GM12875 (cell line): ENCODE results near the gene SCAANT1.

Experiments
- H3K4me3 ChIP-seq: one replicate; pipeline ENCODE4 v1.5.1; 2011; ENCODE audit warnings: low read depth, low read length, control low read depth
- CTCF ChIP-seq: IDR thresholded peaks from 2 replicates; pipeline ENCODE4 v1.5.1; 2011; ENCODE audit warnings: low read depth, mild to moderate bottlenecking, control low read depth, inconsistent platforms, low read length, moderate library complexity, borderline replicate concordance; ENCODE audit not compliant: insufficient read depth

SCAANT1 gene

GRCh38 chr3:63864008-63864964 lies 47.9 kb downstream of the SCAANT1 start:
- TF ChIP-seq CTCF = no peak
- peak overlapping the region; percentile 75 for H3K4me3 ChIP-seq

- H3K4me3 ChIP-seq = peak within 1 kb of the TSS; percentile 95
- no peak for TF ChIP-seq CTCF
Observed at GRCh38 chr3:63863150-63864007, 48.8 kb downstream of the SCAANT1 start, which contains the start of the genes ATXN7 and THOC7. Gene ATXN7 (plus strand): TSS chr3:63863867. CDS start chr3:63912599, 48,732 bp downstream. Gene THOC7 (minus strand): TSS chr3:63863805. CDS start chr3:63863790, 15 bp downstream.

GRCh38 chr3:63862804-63863149 lies 49.4 kb downstream of the SCAANT1 start:
- TF ChIP-seq CTCF = no peak
- peak overlapping the region; percentile 95 for H3K4me3 ChIP-seq
